ENCODE results near the gene MYH7B.

MYH7B gene

GRCh38 chr20:34983995-34984735 lies 28.5 kb downstream of the MYH7B start:
- no peak overlapping the region for H3K4me3 ChIP-seq
- TF ChIP-seq FOXP2 (optimal IDR thresholded peaks at IDR 0.05; ENCODE audit: control extremely low read depth, extremely low read length, insufficient read depth): no peak
- no peak for TF ChIP-seq POLR2AphosphoS5 (IDR thresholded peaks at IDR 0.05; ENCODE audit: borderline replicate concordance, low read depth, low read length)
- TF ChIP-seq EZH2 (IDR thresholded peaks at IDR 0.05): no peak
- H3K36me3 ChIP-seq (ENCODE audit: insufficient read depth, low read length): no peaks in the 10 kb centered on the region
- H3K27ac ChIP-seq: no peak overlapping the region
- H3K9me3 ChIP-seq (ENCODE audit: low read depth, low read length): no peaks in the 10 kb centered on the region
- DNase-seq (ENCODE audit: low read depth, low spot score): no peak
- H3K9ac ChIP-seq (ENCODE audit: insufficient read length): no peak overlapping the region

- no peak overlapping the region for H3K9ac ChIP-seq (ENCODE audit: insufficient read length)
- H3K4me3 ChIP-seq: no peak overlapping the region
- no peaks in the 10 kb centered on the region for H3K36me3 ChIP-seq (ENCODE audit: insufficient read depth, low read length)
- no peaks in the 10 kb centered on the region for H3K9me3 ChIP-seq (ENCODE audit: low read depth, low read length)
- H3K27ac ChIP-seq: no peak overlapping the region
- TF ChIP-seq FOXP2 (optimal IDR thresholded peaks at IDR 0.05; ENCODE audit: control extremely low read depth, extremely low read length, insufficient read depth) (no peak), POLR2AphosphoS5 (IDR thresholded peaks at IDR 0.05; ENCODE audit: borderline replicate concordance, low read depth, low read length) (no peak), EZH2 (IDR thresholded peaks at IDR 0.05) (no peak)
- DNase-seq (ENCODE audit: low read depth, low spot score): no peak
These were observed 29.1 kb downstream of the MYH7B start for GRCh38 chr20:34984756-34985261.

DNA sequence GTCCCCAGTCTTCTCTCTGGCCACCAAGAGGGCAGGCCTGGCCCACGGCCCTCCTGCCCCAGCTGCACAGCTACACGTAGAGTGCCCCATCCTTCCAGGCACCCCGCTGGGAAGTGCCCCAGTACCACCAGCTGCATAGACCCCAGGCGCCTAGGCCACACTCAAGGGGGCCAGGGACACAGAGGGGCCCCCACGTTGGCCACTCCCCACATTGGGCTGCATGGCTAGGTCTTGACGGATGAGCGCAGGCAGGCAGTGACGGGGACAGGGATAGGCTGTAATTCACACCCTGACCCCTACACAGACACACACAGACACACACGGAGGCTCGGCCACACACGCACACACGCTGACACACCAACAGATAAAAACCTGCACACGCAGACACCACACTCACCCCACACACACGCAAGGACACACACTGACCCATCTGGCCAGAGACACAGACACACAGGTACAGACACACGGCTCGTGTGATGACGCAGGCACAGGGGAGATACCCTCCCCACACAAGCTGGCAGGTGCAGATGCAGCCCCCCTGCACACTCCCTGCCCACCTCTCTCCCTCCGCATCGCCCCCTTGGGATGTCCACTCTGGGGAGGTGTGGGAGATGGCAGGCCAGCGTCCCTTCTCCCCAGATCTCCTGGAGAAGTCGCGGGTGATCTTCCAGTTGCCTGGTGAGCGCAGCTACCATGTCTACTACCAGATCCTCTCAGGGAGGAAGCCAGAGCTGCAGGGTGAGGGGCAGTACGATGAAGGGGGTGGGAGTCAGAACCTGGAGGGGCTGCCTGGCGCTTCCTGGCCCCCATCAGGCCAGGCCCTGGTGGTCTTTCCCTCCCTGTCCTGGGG lies 30.0 kb downstream of the MYH7B start:
- TF ChIP-seq FOXP2 (optimal IDR thresholded peaks at IDR 0.05; ENCODE audit: control extremely low read depth, extremely low read length, insufficient read depth): no peak
- TF ChIP-seq EZH2 (IDR thresholded peaks at IDR 0.05): no peak
- no peak for TF ChIP-seq POLR2AphosphoS5 (IDR thresholded peaks at IDR 0.05; ENCODE audit: borderline replicate concordance, low read depth, low read length)
- H3K9me3 ChIP-seq (ENCODE audit: low read depth, low read length): no peaks in the 10 kb centered on the region
- no peak overlapping the region for H3K4me3 ChIP-seq
- no peaks in the 10 kb centered on the region for H3K36me3 ChIP-seq (ENCODE audit: insufficient read depth, low read length)
- no peak for DNase-seq (ENCODE audit: low read depth, low spot score)
- no peak overlapping the region for H3K9ac ChIP-seq (ENCODE audit: insufficient read length)
- H3K27ac ChIP-seq: no peak overlapping the region

DNA sequence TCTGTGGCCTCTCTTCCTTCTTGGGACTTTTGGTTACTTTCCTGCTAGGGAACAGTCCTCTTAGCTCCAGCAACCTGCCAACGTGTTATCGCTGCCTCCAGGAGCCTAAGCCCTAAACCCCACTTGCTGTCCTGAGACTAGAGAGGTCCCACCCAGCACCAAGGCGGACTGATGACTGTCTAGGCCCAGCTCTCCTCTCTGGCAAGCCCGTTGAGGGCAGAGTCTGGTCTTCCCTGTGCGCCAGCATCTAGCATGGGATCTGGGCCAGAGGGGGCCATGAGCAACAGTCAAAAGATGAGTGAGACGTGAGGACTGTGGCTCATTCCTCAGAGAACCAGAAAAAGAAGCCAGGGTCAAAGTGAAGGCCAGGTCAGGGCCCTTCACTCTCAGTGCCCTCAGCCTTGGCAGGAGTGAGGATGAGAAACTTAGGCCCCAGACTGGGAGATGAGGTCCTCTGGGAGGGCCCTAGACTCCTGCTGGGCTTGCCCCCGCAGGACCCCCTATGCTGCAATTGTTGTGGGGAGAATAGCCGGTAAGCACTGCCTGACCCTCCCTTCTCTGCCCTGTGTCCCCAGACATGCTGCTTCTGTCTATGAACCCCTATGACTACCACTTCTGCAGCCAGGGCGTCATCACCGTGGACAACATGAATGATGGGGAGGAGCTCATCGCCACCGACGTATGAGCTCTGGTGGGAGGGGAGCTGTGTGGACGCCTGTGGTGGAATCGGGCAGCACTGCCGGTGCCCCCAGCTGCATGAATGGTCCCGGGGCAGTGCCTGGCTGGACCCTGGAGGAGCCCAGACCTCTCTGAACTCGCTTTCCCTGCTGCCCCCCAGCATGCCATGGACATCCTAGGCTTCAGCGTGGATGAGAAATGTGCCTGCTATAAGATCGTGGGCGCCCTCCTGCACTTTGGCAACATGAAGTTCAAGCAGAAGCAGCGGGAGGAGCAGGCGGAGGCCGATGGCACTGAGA lies 30.9 kb downstream of the MYH7B start:
- H3K36me3 ChIP-seq (ENCODE audit: insufficient read depth, low read length): no peaks in the 10 kb centered on the region
- TF ChIP-seq EZH2 (IDR thresholded peaks at IDR 0.05) (no peak), FOXP2 (optimal IDR thresholded peaks at IDR 0.05; ENCODE audit: control extremely low read depth, extremely low read length, insufficient read depth) (no peak), POLR2AphosphoS5 (IDR thresholded peaks at IDR 0.05; ENCODE audit: borderline replicate concordance, low read depth, low read length) (no peak)
- no peak overlapping the region for H3K9ac ChIP-seq (ENCODE audit: insufficient read length)
- H3K9me3 ChIP-seq (ENCODE audit: low read depth, low read length): no peaks in the 10 kb centered on the region
- H3K27ac ChIP-seq: no peak overlapping the region
- no peak for DNase-seq (ENCODE audit: low read depth, low spot score)
- H3K4me3 ChIP-seq: no peak overlapping the region

DNA sequence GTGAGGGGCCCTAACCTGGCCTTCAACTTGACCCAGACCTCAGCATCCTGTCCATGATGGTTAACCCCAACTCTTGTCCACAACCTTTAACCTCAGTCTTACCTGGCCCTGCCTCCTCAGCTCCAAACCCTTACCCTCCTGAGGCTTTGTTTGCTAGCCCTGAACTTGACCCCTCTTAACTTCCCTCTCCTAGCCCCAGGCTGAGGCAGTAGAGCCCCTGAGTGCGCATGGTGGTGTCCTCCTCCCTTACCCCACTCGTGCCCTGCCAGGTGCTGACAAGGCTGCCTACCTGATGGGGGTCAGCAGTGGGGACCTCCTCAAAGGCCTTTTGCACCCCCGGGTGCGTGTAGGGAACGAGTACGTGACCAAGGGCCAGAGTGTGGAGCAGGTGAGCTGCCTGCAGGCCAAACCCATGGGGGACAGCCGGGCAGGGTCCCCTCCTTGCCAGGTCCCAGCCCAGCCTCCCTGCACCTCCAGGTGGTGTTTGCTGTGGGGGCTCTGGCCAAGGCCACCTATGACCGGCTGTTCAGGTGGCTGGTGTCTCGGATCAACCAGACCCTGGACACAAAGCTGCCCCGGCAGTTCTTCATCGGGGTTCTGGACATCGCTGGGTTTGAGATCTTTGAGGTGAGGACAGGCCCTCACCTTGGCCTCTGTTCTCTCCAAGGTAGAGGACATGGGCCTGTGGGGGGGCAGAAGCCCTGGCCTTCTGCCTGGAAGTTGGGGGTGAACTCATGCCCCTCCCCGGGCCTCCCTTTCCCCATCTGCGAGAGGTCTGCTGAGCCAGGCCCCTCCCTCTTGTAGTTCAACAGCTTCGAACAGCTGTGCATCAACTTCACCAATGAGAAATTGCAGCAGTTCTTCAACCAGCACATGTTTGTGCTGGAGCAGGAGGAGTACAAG lies 31.9 kb downstream of the MYH7B start:
- Histone ChIP-seq H3K9me3 (ENCODE audit: low read depth, low read length) (no peaks in the 10 kb centered on the region), H3K27ac (no peak overlapping the region), H3K36me3 (ENCODE audit: insufficient read depth, low read length) (no peaks in the 10 kb centered on the region), H3K4me3 (no peak overlapping the region), H3K9ac (ENCODE audit: insufficient read length) (no peak overlapping the region)
- no peak for DNase-seq (ENCODE audit: low read depth, low spot score)
- TF ChIP-seq EZH2 (IDR thresholded peaks at IDR 0.05): no peak
- no peak for TF ChIP-seq POLR2AphosphoS5 (IDR thresholded peaks at IDR 0.05; ENCODE audit: borderline replicate concordance, low read depth, low read length)
- no peak for TF ChIP-seq FOXP2 (optimal IDR thresholded peaks at IDR 0.05; ENCODE audit: control extremely low read depth, extremely low read length, insufficient read depth)

DNA sequence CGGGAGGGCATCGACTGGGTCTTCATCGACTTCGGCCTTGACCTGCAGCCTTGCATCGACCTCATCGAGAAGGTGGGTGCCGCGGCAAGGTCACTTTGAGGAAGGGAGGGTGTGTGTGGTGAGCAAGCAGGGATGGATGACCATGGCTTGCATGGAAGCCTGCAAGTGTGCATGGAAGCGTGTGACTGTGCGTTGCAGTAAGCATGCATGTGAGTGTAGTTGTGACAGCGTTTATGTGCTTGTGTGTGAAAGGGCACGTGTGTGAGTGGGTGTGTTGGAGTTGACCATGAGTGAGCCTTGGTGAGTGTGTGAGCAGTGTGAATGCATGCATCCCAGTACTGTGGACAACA lies 32.5 kb downstream of the MYH7B start:
- Histone ChIP-seq H3K36me3 (ENCODE audit: insufficient read depth, low read length) (no peaks in the 10 kb centered on the region), H3K4me3 (no peak overlapping the region), H3K9me3 (ENCODE audit: low read depth, low read length) (no peaks in the 10 kb centered on the region), H3K9ac (ENCODE audit: insufficient read length) (no peak overlapping the region), H3K27ac (no peak overlapping the region)
- TF ChIP-seq POLR2AphosphoS5 (IDR thresholded peaks at IDR 0.05; ENCODE audit: borderline replicate concordance, low read depth, low read length): no peak
- no peak for TF ChIP-seq FOXP2 (optimal IDR thresholded peaks at IDR 0.05; ENCODE audit: control extremely low read depth, extremely low read length, insufficient read depth)
- no peak for TF ChIP-seq EZH2 (IDR thresholded peaks at IDR 0.05)
- DNase-seq (ENCODE audit: low read depth, low spot score): no peak

DNA sequence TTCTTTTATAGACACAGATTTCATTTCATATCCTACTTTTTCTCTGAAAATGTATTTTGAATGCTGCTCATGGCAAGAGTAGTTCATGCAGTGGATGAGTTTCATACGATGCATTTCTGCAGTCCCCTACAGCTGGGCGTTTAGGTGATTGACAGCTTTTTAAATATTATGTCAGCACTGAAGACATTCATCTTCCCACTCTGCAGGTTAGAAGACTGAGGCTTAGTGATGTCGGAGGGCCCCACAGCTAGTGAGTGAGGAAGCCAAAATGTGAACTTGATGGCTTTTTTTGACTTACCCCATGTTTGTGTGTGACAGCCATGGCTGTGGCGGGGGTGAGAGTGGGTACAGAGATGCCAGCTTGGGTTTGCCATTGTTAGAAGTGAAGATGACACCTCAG lies 33.5 kb downstream of the MYH7B start:
- DNase-seq (ENCODE audit: low read depth, low spot score): no peak
- TF ChIP-seq POLR2AphosphoS5 (IDR thresholded peaks at IDR 0.05; ENCODE audit: borderline replicate concordance, low read depth, low read length): no peak
- no peak for TF ChIP-seq EZH2 (IDR thresholded peaks at IDR 0.05)
- no peak for TF ChIP-seq FOXP2 (optimal IDR thresholded peaks at IDR 0.05; ENCODE audit: control extremely low read depth, extremely low read length, insufficient read depth)
- no peak overlapping the region for H3K9ac ChIP-seq (ENCODE audit: insufficient read length)
- no peaks in the 10 kb centered on the region for H3K36me3 ChIP-seq (ENCODE audit: insufficient read depth, low read length)
- no peak overlapping the region for H3K27ac ChIP-seq
- no peaks in the 10 kb centered on the region for H3K9me3 ChIP-seq (ENCODE audit: low read depth, low read length)
- no peak overlapping the region for H3K4me3 ChIP-seq
